Measurements from ENCODE around the gene HNRNPUL1.
A peak's percentile ranks its signal among the peaks of the same experiment; 100 is the strongest.

GRCh38 chr19:41352609-41353465 lies 88.7 kb downstream of the HNRNPUL1 start:
- TF ChIP-seq EZH2 (IDR thresholded peaks at IDR 0.05; ENCODE audit: borderline replicate concordance, low read length) (no peak), CTCF (conservative IDR thresholded peaks at IDR 0.05 in 1 of 2, IDR thresholded peaks at IDR 0.05 in 1 of 2; ENCODE audit: extremely low read depth in 1 of 2, insufficient read depth in 1 of 2, low read depth in 1 of 2, low read length in 2 of 2) (peak; percentile 3 to 61)
